Lower lobe of right lung (tissue), 2 donors: ENCODE data around the gene PAK4. TPM values are rescaled to one million over a fixed set of nuclear protein-coding genes. Genes with fewer than 3 reads are reported as not detected.

Source experiments
- ATAC-seq, 2 donors: fragments of 200-7000 bp; cut with Tn5 transposase; one replicate each; pipeline ENCODE4 v1.9.1; 2020 to 2022; ENCODE audit warnings: mild to moderate bottlenecking in 2 of 2, moderate library complexity in 2 of 2
- DNase-seq: peaks from one replicate; pipeline ENCODE4 v3.0.0-alpha.2; 2020
- H3K27ac ChIP-seq: fragments of 200-600 bp; one replicate; pipeline ENCODE4 v1.8.0; 2022
- H3K27me3 ChIP-seq: fragments of 200-600 bp; one replicate; pipeline ENCODE4 v1.8.0; 2022; ENCODE audit warnings: low read depth
- H3K36me3 ChIP-seq: fragments of 200-600 bp; one replicate; pipeline ENCODE4 v1.8.0; 2022; ENCODE audit warnings: mild to moderate bottlenecking
- H3K4me1 ChIP-seq: fragments of 200-600 bp; one replicate; pipeline ENCODE4 v1.8.0; 2022
- H3K4me3 ChIP-seq: fragments of 200-600 bp; one replicate; pipeline ENCODE4 v1.8.0; 2022; ENCODE audit warnings: mild to moderate bottlenecking
- H3K9me3 ChIP-seq: fragments of 200-600 bp; one replicate; pipeline ENCODE4 v1.8.0; 2022
- intact Hi-C: fragments of 100-400 bp; cut with DNase I; formaldehyde crosslinking; loops from one replicate; pipeline ENCODE4 v1.11.0; 2022
- total RNA-seq: library from RNA; stranded (reverse); fragmentation: NEBNext Ultra II Directional; extraction: Animal tissue kit (Norgen Biotek cat#: 25700); gene quantifications from one replicate; pipeline ENCODE4 v1.2.1, GENCODE V29; 2021
- TF ChIP-seq, protein P1 (sequence below): fragments of 200-600 bp; IDR thresholded peaks from one replicate; pipeline ENCODE4 v1.8.0; 2022; ENCODE audit warnings: antibody characterized with exemption, mild to moderate bottlenecking
- donor health status: DM: no; HTN: yes; CAD: no; lungs with severe emphysema.

The PAK4 gene
- total RNA-seq, 1 donor from 2014 or later = 73.0 TPM

DNA sequence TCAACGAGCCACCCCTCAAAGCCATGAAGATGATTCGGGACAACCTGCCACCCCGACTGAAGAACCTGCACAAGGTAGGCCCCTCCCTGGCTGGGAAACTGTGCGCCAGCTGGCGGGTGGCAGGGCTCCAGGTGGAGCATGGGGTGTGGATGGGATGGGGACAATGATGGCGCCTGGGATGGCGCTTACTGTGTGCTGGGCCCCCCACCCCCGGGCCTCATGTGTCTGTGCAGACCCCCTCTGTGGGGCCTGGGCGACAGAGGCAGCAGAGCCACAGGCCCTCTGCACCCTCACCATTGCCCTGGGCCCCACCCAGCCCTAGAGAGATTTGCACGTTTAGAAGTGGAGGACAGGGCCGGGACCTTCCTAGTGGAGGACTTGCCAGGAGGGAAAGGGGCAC lies 52.1 kb downstream of the PAK4 start:
- no peaks in the 10 kb centered on the region for H3K9me3 ChIP-seq
- TF ChIP-seq, protein P1, sequence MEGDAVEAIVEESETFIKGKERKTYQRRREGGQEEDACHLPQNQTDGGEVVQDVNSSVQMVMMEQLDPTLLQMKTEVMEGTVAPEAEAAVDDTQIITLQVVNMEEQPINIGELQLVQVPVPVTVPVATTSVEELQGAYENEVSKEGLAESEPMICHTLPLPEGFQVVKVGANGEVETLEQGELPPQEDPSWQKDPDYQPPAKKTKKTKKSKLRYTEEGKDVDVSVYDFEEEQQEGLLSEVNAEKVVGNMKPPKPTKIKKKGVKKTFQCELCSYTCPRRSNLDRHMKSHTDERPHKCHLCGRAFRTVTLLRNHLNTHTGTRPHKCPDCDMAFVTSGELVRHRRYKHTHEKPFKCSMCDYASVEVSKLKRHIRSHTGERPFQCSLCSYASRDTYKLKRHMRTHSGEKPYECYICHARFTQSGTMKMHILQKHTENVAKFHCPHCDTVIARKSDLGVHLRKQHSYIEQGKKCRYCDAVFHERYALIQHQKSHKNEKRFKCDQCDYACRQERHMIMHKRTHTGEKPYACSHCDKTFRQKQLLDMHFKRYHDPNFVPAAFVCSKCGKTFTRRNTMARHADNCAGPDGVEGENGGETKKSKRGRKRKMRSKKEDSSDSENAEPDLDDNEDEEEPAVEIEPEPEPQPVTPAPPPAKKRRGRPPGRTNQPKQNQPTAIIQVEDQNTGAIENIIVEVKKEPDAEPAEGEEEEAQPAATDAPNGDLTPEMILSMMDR = no peak
- peaks cover 81% of the 10 kb centered on the region for H3K36me3 ChIP-seq
- DNase-seq = no peak
- no peaks in the 10 kb centered on the region for H3K27me3 ChIP-seq
- ATAC-seq = no peak
- no peaks in the 10 kb centered on the region for H3K4me1 ChIP-seq
- intact Hi-C loops = no loop called here
- no peak overlapping the region for H3K4me3 ChIP-seq
- H3K27ac ChIP-seq = no peak overlapping the region

DNA sequence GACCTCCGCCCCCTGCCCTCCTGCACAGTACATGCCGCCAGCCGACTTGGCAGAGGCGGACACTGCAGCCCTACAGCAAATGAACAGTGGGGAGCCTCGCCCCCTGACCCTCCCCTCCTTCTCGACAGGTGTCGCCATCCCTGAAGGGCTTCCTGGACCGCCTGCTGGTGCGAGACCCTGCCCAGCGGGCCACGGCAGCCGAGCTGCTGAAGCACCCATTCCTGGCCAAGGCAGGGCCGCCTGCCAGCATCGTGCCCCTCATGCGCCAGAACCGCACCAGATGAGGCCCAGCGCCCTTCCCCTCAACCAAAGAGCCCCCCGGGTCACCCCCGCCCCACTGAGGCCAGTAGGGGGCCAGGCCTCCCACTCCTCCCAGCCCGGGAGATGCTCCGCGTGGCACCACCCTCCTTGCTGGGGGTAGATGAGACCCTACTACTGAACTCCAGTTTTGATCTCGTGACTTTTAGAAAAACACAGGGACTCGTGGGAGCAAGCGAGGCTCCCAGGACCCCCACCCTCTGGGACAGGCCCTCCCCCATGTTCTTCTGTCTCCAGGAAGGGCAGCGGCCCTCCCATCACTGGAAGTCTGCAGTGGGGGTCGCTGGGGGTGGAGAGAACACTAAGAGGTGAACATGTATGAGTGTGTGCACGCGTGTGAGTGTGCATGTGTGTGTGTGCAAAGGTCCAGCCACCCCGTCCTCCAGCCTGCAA lies 52.9 kb downstream of the PAK4 start:
- TF ChIP-seq, protein P1 = no peak
- H3K36me3 ChIP-seq = peaks cover 74% of the 10 kb centered on the region
- H3K4me3 ChIP-seq = no peak overlapping the region
- ATAC-seq = no peak
- H3K27me3 ChIP-seq = no peaks in the 10 kb centered on the region
- H3K4me1 ChIP-seq = no peaks in the 10 kb centered on the region
- H3K27ac ChIP-seq = no peak overlapping the region
- DNase-seq = no peak
- intact Hi-C loops = no loop called here
- no peaks in the 10 kb centered on the region for H3K9me3 ChIP-seq

DNA sequence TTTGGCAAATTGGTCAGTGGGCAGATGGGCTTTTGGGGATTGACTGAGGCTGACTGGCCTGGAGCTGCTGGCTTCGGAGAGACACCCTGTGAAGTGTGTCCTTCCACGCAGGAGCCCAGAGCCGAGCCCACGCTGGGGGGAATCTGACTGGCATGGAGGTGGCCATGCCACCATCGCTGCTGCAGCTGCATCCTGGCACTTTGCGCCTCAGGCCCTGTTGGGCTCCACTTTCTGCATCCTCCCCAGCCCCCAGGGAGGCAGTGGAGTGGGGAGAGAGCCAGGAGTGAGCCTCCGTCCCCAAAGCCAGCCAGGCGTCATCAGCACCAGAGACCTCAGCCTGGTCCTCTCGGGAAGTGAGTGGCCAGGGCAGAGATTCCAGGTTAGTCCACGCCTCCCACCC lies 54.2 kb downstream of the PAK4 start:
- DNase-seq (no peak), ATAC-seq (no peak)
- Histone ChIP-seq H3K9me3 (no peaks in the 10 kb centered on the region), H3K4me3 (no peak overlapping the region), H3K27me3 (no peaks in the 10 kb centered on the region), H3K36me3 (peaks cover 62% of the 10 kb centered on the region), H3K27ac (no peak overlapping the region), H3K4me1 (no peaks in the 10 kb centered on the region)
- intact Hi-C loops = no loop called here
- TF ChIP-seq, protein P1 = no peak

DNA sequence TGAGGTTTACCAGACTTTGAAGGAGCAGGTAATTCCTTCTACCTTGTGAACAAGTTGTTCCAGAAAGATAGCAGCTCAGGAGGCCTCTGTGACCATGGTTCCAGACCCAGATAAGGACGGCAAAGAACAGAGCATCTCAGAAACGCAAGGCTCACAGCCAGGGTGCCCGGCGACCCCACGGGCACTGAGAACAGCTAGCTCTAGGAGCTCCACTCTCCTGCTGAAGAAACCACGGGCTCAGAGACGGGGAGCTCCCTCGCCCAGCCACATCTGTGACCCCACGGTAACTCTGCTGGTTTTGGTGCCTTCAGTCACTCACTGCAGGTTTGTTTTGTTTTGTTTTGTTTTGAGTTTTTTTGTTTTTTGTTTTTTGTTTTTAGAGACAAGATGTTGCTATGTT lies 55.2 kb downstream of the PAK4 start:
- DNase-seq (no peak), ATAC-seq (no peak)
- H3K36me3 ChIP-seq = peaks cover 52% of the 10 kb centered on the region
- intact Hi-C loops = no loop called here
- no peaks in the 10 kb centered on the region for H3K4me1 ChIP-seq
- no peaks in the 10 kb centered on the region for H3K9me3 ChIP-seq
- TF ChIP-seq, protein P1 = no peak
- H3K4me3 ChIP-seq = no peak overlapping the region
- H3K27me3 ChIP-seq = no peaks in the 10 kb centered on the region
- no peak overlapping the region for H3K27ac ChIP-seq

DNA sequence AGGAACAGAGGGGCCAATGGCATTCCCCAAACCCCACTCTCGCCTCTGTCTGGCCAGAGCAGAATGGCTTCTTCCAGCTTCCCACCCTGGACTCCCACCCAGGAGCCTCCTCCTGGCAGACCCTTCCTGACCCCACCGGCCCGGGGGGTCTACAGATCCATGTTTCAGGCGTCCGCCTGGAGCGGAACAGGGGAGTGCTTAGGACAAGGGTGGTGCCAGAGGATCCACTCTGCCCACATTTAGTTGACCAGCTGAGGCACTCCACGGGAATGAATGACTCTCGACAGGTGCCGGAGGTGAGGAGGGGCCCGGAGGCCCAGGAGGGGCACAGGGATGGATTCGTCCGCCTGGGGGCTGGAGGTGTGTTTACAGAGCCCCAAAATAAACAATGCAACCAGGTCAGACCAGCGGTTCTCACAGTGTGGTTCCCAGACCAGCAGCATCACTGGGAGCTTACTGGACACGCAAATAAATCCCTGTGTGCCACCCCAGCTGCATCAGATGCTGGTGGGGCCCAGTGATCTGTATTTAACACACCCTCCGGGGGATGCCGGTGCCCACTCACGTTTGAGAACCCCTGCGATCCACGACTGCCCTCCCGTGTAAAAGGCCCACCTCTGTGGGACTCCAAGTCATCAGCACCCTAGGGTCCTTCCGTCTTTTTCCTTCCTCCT lies 56.1 kb downstream of the PAK4 start:
- peak; percentile 6 to 31 for ATAC-seq
- Histone ChIP-seq H3K4me1 (no peaks in the 10 kb centered on the region), H3K27me3 (no peaks in the 10 kb centered on the region), H3K27ac (no peak overlapping the region), H3K9me3 (no peaks in the 10 kb centered on the region), H3K4me3 (no peak overlapping the region), H3K36me3 (peaks cover 43% of the 10 kb centered on the region)
- TF ChIP-seq, protein P1 = no peak
- DNase-seq = no peak
- intact Hi-C loops = no loop called here
